TTC549 (cell line): ENCODE measurements around the gene GDPD1.
"Not testable (repeated sequence)": the region's sequence is repeated elsewhere in the genome, so short reads cannot be mapped to it uniquely, and the experiment has no call there.

ENCODE experiments used
- FAIRE-seq: peaks from 2 replicates; lab custom pipeline; 2012; peaks lifted over from hg19 to GRCh38; lab: Jason Lieb, UNC

GDPD1 gene

GRCh38 chr17:59220328-59221158 lies at the start of gene GDPD1:
Gene GDPD1, plus strand, starts transcription at chr17:59220511. Its CDS starts 99 bp downstream, at chr17:59220610.
- no peak for FAIRE-seq

GRCh38 chr17:59172436-59173004 lies 47.8 kb upstream of the GDPD1 start:
- FAIRE-seq, result no peak

GRCh38 chr17:59174671-59175070 lies 45.6 kb upstream of the GDPD1 start:
- no peak for FAIRE-seq

- FAIRE-seq, result no peak
These were observed 45.2 kb upstream of the GDPD1 start for GRCh38 chr17:59175076-59175475.

- FAIRE-seq, result no peak
These were observed 41.9 kb upstream of the GDPD1 start for GRCh38 chr17:59178266-59178985.

GRCh38 chr17:59179601-59180000 lies 40.7 kb upstream of the GDPD1 start:
- FAIRE-seq, result not testable (repeated sequence)

DNA sequence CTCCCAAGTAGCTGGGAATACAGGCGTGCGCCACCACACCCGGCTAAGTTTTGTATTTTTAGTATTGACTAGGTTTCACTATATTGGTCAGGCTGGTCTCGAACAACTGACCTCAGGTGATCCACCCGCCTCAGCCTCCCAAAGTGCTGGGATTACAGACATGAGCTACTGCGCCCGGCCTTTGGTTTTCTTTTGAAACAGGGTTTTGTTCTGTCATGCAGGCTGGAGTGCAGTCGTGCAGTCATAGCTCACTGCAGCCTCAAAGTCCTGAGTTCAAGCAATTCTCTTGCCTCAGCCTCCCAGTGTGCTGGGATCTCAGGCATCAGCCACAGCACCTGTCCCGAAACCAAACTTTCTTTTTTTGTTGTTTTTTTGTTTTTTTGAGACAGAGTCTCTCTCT lies 39.7 kb upstream of the GDPD1 start:
- FAIRE-seq, result no peak

- no peak for FAIRE-seq
These were observed 38.8 kb upstream of the GDPD1 start for GRCh38 chr17:59181481-59181880.

- no peak for FAIRE-seq
These were observed 34.3 kb upstream of the GDPD1 start for GRCh38 chr17:59185997-59186396.

DNA sequence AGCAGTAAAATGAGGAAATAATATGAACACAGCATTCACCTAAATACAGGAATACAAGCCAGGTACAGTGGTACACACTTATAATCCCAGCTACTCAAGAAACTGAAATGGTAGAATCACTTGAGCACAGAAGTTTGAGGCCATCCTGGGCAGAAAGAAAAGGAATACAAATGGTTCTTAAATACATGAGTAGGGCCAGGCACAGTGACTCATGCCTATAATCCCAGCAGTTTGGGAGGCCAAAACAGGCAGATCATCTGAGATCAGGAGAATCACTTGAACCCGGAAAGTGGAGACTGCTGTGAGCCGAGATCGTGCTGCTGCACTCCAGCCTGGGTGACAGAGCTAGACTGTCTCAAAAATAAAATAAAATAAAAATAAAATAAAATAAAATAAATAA lies 33.5 kb upstream of the GDPD1 start:
- FAIRE-seq, result no peak

DNA sequence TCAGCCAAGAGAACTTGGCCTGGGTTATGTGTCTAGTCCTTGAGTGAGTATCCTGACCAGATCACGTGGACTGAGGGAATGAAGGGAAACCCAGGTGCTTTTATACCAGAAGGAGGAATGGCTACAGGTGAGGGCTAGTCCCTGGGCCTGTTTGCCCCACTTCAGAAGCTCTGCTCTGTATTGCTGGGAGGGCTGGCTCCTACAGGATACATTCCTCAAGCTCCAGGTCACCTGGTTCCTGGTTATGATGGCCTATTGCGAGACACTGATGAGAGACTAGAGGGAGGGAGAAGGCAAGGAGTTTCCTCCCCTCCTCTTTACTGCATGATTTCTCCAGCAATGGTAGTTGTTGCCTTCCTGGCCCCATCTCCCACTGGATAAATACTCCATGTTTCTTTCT lies 29.5 kb upstream of the GDPD1 start:
- no peak for FAIRE-seq

- no peak for FAIRE-seq
These were observed 26.9 kb upstream of the GDPD1 start for GRCh38 chr17:59193336-59193862.

- no peak for FAIRE-seq
These were observed 20.9 kb upstream of the GDPD1 start for GRCh38 chr17:59199398-59199797.

DNA sequence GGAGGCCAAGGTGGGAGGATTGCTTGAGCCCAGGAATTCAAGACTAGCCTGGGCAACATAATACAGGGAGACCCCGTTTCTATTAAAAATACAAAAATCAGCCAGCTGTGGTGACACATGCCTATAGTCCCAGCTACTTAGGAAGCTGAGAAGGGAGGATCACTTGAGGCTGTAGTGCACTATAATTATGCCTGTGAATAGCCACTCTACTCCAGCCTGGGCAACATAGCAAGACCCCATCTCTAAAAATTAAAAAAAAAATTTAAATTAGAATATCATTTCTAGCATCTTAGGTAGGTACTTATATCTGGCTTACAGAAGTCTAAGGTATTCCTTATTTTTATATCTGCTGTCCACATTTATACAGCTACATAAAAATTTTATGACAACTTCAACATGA lies 18.0 kb upstream of the GDPD1 start:
- no peak for FAIRE-seq

- FAIRE-seq, result no peak
These were observed 941 bp upstream of the GDPD1 start for GRCh38 chr17:59219370-59219769.

DNA sequence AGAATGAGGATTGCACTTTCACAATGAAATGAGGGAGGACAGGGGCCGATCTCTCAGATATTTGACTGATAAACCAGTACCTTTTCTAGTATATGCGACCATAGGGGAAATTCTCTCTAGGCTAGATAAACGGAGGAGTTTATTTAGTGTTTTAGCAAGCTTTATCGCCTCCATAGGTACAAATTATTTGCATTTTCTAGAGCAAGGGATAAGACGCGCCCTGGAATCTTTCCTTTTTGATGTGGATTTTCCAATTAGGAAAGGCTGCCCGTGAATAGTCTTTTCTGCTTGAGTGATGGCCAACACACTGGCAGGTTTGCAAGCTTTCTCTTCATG lies 351 bp upstream of the GDPD1 start:
- FAIRE-seq, result no peak

GRCh38 chr17:59221159-59221847 lies 992 bp downstream of the GDPD1 start:
- FAIRE-seq, result no peak

DNA sequence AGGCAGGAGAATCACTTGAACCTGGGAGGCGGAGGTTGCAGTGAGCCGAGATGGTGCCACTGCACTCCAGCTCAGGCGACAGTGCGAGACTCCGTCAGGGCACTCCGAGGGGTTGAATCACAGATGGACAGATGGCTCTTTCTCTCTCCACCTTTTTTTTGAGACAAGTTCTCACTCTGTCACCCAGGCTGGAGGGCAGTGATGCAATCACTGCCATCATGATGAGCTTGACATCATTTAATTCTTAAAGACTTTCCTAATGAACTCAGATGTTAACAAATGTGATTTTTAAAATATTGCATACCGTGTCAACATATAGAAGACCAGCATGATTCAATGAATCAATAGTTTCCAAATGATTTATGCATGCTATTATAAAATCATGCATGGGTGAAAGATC lies 3.5 kb downstream of the GDPD1 start:
- no peak for FAIRE-seq

- not testable (repeated sequence) for FAIRE-seq
These were observed 8.3 kb downstream of the GDPD1 start for GRCh38 chr17:59228588-59228987.

- no peak for FAIRE-seq
These were observed 10.5 kb downstream of the GDPD1 start for GRCh38 chr17:59230764-59231163.

DNA sequence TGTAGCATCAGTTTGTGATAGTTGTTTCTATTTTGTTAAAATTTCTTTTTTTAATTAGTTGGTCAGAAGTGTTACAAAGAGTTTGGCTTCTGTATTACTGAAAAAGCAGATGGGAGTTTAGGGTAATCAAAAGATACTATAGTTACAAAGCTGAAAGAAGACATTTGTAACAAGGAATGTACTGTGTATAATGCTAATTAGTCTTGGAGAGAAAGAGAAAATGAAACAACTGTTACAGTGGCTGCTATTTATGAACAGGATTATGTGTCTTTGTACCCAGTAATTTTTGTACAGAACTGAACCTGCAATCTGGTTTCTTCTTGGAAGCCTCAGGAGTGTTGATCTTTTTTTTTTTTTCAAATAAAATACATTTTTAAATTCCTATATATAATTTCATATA lies 14.3 kb downstream of the GDPD1 start:
- FAIRE-seq, result no peak

GRCh38 chr17:59238906-59239305 lies 18.6 kb downstream of the GDPD1 start:
- no peak for FAIRE-seq

DNA sequence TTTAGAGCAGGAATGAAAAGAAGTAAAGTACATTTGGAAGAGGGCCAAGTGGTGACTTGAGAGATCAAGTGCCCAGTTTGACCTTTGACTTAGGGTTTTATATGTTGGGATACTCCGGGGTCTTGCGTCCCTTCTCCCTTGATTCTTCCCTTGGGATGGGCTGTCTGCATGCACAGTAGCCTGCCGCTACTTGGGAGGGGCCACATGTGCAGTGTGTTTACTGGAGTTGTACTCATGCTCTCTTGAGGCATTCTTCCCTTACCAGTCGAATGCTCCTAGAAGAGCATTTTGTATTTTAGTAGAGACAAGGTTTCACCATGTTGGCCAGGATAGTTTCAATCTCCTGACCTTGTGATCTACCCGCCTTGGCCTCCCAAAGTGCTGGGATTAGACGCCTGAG lies 23.8 kb downstream of the GDPD1 start:
- FAIRE-seq, result no peak
